Activated naive CD4-positive, alpha-beta T cell treated with anti-CD3 and anti-CD28 coated beads, Interleukin-2, amount 10 ng/mL, durations not matched to agents 7 days and 5 days (primary cell): Measurements from ENCODE around the gene DSCAM.

Source experiments
- CTCF ChIA-PET: fragments of 350-600 bp; sonication (Branson Sonifier 250); formaldehyde crosslinking; loops from one replicate; lab custom pipeline; 2021; ENCODE audit warnings: antibody characterized with exemption; lab: Charles Lee
- DNase-seq: peaks from one replicate; pipeline ENCODE4 v3.0.0-alpha.2; 2020
- H3K27ac Mint-ChIP-seq: one replicate; pipeline ENCODE4 v1.8.0; 2021; ENCODE audit warnings: mild to moderate bottlenecking, moderate library complexity, mixed read lengths
- H3K27me3 Mint-ChIP-seq: one replicate; pipeline ENCODE4 v1.8.0; 2021; ENCODE audit warnings: mild to moderate bottlenecking, mixed read lengths
- H3K36me3 Mint-ChIP-seq: one replicate; pipeline ENCODE4 v1.8.0; 2021; ENCODE audit warnings: mixed read lengths
- H3K4me1 Mint-ChIP-seq: one replicate; pipeline ENCODE4 v1.8.0; 2021; ENCODE audit warnings: mixed read lengths
- H3K4me3 Mint-ChIP-seq: one replicate; pipeline ENCODE4 v1.8.0; 2021; ENCODE audit warnings: mild to moderate bottlenecking, moderate library complexity, mixed read lengths
- H3K9me3 Mint-ChIP-seq: one replicate; pipeline ENCODE4 v1.8.0; 2021; ENCODE audit warnings: mixed read lengths

DSCAM gene

DNA sequence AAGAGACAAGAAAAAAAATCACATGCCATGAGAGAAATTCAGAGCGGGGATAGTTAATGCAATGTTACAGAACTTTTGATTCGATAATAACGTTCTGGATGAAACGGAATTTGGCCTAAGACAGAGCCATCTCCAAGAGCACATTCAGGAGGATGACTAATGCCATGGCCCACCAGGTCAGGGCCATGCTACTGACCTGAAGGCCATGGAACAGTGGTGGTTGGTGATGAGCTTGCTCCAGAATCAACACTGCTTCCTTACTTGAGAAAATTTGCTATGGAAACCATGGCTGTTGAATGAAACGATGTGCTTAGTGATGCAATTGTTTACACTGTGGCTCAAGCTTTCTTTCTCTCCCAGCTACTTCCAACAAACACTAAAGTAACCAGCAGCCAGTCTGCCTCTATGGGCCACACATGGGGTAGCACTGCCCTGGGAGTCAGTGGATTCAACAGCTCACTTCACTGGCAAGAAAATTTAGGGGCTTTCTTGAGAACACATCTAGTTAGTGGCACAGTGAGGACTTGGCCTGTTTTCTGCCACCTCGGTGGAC, 680.6 kb downstream of the DSCAM start:
- Mint-ChIP-seq H3K4me1 (no peaks in the 10 kb centered on the region), H3K27me3 (peaks cover 4% of the 10 kb centered on the region), H3K27ac (no peak overlapping the region), H3K36me3 (no peaks in the 10 kb centered on the region), H3K4me3 (no peak overlapping the region), H3K9me3 (peaks cover 16% of the 10 kb centered on the region)
- no peak for DNase-seq
- CTCF ChIA-PET = no interaction called here

DNA sequence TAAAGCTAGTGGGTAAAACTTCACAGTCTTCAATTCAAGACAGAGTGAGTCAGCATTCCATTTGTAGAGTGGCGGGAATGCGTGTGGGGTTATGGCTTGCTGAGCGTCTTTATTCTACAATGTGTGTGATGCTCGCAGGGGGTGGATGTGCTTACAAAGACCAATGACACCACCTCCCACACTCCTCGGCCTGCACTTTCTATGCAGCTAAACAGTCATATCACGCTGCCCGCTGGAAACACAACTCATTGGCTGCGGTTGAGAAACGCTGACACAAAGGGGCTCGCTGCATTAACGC, 681.2 kb downstream of the DSCAM start:
- DNase-seq = no peak
- Mint-ChIP-seq H3K36me3 (no peaks in the 10 kb centered on the region), H3K27me3 (peaks cover 4% of the 10 kb centered on the region), H3K9me3 (peaks cover 16% of the 10 kb centered on the region), H3K4me1 (no peaks in the 10 kb centered on the region), H3K4me3 (no peak overlapping the region), H3K27ac (no peak overlapping the region)
- CTCF ChIA-PET = no interaction called here

- DNase-seq = no peak
- CTCF ChIA-PET = no interaction called here
- Mint-ChIP-seq H3K36me3 (no peaks in the 10 kb centered on the region), H3K4me1 (no peaks in the 10 kb centered on the region), H3K27ac (no peak overlapping the region), H3K27me3 (peaks cover 4% of the 10 kb centered on the region), H3K4me3 (no peak overlapping the region), H3K9me3 (peaks cover 16% of the 10 kb centered on the region)
These were observed 681.8 kb downstream of the DSCAM start for GRCh38 chr21:40164905-40165772.

DNA sequence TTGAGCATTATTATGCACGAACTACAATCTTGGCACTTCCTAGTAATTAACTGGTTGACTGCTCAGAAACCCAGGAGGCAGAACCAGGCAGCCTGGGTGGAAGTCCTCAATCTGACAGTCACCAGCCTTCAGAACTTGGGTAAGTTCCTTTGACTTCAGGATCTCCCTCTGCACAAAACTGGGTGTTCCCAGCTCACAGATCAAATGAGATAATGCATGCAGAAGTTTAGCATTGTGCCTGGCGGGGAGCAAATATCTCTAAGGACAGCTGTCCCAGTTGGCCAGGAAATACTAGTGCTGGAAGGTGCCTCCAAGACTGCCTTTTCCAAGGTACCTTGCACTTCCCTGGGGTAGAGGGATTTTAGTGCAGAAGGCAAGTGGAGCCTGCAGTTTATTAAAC, 684.9 kb downstream of the DSCAM start:
- Mint-ChIP-seq H3K4me1 (no peaks in the 10 kb centered on the region), H3K4me3 (no peak overlapping the region), H3K36me3 (no peaks in the 10 kb centered on the region), H3K27ac (no peak overlapping the region), H3K9me3 (peaks cover 8% of the 10 kb centered on the region), H3K27me3 (peaks cover 4% of the 10 kb centered on the region)
- DNase-seq = no peak
- CTCF ChIA-PET = no interaction called here

DNA sequence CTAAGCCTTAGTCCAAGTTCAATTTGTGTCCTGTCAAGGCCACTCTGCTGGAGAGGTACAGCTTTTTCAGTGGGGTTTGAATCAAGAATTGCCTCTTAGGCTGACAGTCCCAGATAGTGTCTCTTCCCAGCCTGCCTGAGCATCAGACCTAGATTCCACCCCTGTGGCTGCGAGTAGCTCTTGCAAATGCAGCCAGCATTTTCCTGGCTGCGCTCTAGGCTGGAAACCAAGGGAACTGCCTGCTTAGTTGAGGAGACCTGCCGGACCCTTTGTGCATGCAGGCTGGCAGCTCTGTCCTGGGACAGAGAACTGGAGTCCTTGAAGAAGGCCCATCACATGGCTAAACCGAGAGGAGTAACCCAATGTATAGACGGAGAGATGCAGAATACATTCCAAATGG, 686.0 kb downstream of the DSCAM start:
- CTCF ChIA-PET = no interaction called here
- H3K9me3 Mint-ChIP-seq = peaks cover 15% of the 10 kb centered on the region
- no peaks in the 10 kb centered on the region for H3K4me1 Mint-ChIP-seq
- DNase-seq = no peak
- H3K27me3 Mint-ChIP-seq = peaks cover 4% of the 10 kb centered on the region
- no peak overlapping the region for H3K4me3 Mint-ChIP-seq
- H3K27ac Mint-ChIP-seq = no peak overlapping the region
- no peaks in the 10 kb centered on the region for H3K36me3 Mint-ChIP-seq

DNA sequence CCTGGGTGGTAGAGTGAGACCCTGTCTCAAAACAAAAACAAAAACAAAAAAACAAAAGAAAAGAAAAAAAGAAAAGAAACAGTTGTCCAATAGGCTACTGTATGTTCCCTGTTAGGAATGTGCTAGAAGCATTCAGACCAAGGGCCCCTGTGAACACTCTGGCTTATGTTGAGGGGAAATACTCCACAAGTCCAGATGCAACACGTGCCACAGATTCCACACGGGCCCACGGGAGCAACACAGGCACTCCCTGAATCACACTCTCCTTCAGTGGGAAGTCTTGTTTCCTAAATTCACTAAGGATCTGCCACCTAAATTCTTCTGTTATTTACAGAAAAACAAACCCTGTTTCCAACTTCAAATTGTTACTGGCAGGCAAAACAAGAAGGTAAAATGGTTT, 688.6 kb downstream of the DSCAM start:
- DNase-seq = no peak
- peaks cover 13% of the 10 kb centered on the region for H3K9me3 Mint-ChIP-seq
- no peaks in the 10 kb centered on the region for H3K4me1 Mint-ChIP-seq
- no peaks in the 10 kb centered on the region for H3K27me3 Mint-ChIP-seq
- H3K27ac Mint-ChIP-seq = no peak overlapping the region
- CTCF ChIA-PET = no interaction called here
- H3K36me3 Mint-ChIP-seq = no peaks in the 10 kb centered on the region
- no peak overlapping the region for H3K4me3 Mint-ChIP-seq

DNA sequence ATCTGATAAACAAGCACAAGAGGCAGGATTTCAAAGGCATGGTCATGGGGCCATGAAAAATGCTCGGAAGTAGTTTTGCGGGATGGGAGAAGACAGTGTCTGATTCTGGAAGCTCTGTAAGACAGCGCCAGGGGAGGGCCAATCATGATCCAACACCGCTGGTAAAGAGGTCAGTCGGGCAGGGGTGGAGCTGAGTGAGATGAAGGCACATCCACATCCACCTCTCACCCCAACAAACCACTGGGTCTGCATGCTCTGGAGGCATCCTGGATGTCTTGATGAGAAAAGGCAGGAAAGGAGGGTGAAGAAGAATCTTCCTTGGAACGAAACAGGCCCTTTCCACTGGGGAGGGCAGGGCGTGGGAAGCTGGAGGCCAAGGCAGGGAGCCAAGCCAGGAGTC, 691.4 kb downstream of the DSCAM start:
- CTCF ChIA-PET = no interaction called here
- H3K4me1 Mint-ChIP-seq = no peaks in the 10 kb centered on the region
- no peak overlapping the region for H3K4me3 Mint-ChIP-seq
- peaks cover 13% of the 10 kb centered on the region for H3K9me3 Mint-ChIP-seq
- H3K27me3 Mint-ChIP-seq = no peaks in the 10 kb centered on the region
- H3K36me3 Mint-ChIP-seq = no peaks in the 10 kb centered on the region
- DNase-seq = no peak
- no peak overlapping the region for H3K27ac Mint-ChIP-seq

DNA sequence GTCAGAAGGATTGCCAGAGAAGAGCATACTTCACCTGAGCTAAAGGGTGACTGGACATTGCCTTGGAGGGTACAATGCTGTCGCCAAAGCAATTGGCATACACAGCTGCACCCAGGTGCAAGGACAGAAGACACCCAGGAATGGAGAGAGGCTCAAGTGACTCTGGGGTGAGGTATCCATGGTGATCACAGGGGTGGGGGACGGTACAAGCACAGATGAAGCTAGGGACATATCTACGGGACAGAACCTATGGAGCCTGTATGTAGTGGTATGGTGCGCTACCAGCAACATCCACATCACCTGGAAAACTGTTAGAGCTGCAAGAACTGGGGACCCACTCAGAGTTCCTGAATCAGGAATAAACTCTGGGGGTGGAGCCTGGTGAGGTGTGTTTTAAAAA, 693.6 kb downstream of the DSCAM start:
- Mint-ChIP-seq H3K4me3 (no peak overlapping the region), H3K36me3 (no peaks in the 10 kb centered on the region), H3K9me3 (peaks cover 13% of the 10 kb centered on the region), H3K27me3 (no peaks in the 10 kb centered on the region), H3K27ac (no peak overlapping the region), H3K4me1 (no peaks in the 10 kb centered on the region)
- no peak for DNase-seq
- CTCF ChIA-PET = no interaction called here

DNA sequence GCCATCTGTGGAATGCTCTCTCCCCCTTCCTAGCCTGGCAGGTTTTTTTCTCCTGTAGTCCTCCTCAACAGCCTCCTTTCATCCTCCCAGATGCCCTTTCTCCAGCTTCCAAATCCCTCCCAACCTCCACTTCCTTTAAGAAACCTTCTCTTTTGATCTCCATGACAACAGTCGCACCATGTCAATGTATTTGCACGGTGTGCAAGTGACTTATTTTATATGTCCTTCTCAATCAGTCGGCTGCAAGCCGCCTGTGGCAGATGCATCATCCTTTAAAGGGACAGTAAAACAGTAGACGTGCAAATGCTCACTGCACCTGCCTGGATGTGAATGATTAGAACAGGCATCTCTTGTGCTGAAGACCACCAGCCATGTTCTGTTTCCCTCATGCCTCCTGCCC, 694.5 kb downstream of the DSCAM start:
- H3K4me3 Mint-ChIP-seq = no peak overlapping the region
- no peak for DNase-seq

DNA sequence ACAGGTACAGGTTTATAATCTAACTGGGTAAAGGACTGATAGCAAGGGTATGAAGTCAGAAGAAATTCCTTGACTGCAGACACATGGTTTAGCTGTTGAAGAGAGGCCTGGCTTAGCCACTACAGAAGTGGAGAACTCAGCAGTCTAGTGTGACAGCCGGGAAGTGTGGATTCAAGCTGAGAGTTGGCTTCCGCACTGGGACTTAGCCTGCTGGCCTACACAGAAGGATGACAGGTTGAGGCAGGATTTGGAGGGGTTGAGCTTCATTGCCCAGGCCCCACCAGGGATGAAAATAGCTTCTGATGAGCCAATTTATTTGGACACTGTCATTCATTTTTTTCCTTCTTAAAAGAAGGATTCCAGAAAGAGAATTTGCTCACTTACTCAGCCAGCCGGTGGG, 695.3 kb downstream of the DSCAM start:
- no peak overlapping the region for H3K4me3 Mint-ChIP-seq
- H3K27ac Mint-ChIP-seq = no peak overlapping the region

More for the DNA sequence above, 694.5 kb downstream of the DSCAM start:
- no peaks in the 10 kb centered on the region for H3K4me1 Mint-ChIP-seq
- no peaks in the 10 kb centered on the region for H3K36me3 Mint-ChIP-seq
- no peaks in the 10 kb centered on the region for H3K27me3 Mint-ChIP-seq
- H3K9me3 Mint-ChIP-seq = peaks cover 13% of the 10 kb centered on the region
- CTCF ChIA-PET = no interaction called here
- no peak overlapping the region for H3K27ac Mint-ChIP-seq

DNA sequence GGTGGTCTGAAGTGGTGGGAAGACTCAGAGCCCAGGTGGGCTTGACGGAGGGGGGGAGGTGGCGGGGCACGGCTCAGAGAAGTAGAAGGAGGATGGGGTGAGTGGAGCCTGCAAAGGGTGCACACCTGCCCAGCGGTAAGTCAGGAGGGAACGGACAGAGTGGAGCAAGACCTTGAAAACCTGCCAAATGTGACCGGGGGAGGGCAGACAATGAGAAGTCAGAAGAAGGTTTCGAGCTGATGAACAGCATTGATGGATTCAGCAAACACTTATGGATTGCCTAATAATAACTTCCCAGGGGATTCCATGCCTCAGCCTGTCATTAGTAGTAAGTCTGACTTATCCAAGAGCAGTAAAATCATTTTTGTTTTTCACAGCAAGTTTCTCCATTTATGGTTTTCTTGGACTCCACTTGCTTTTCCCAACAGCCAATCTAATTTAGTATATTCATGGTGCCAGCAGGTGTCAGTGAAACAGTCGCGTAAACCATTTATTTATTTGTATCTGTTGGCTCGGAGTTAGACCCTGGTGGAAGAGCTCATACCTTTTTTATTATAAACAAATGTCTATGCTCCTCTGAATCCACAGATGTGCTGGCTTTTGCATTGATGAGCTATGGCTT, 700.6 kb downstream of the DSCAM start:
- H3K9me3 Mint-ChIP-seq = no peaks in the 10 kb centered on the region
- CTCF ChIA-PET = no interaction called here
- no peaks in the 10 kb centered on the region for H3K36me3 Mint-ChIP-seq
- no peak for DNase-seq
- no peak overlapping the region for H3K27ac Mint-ChIP-seq
- no peaks in the 10 kb centered on the region for H3K4me1 Mint-ChIP-seq
- H3K4me3 Mint-ChIP-seq = no peak overlapping the region
- no peaks in the 10 kb centered on the region for H3K27me3 Mint-ChIP-seq

More for the DNA sequence above, 695.3 kb downstream of the DSCAM start:
- DNase-seq = no peak
- Mint-ChIP-seq H3K9me3 (peaks cover 11% of the 10 kb centered on the region), H3K36me3 (no peaks in the 10 kb centered on the region), H3K27me3 (no peaks in the 10 kb centered on the region), H3K4me1 (no peaks in the 10 kb centered on the region)
- CTCF ChIA-PET = no interaction called here

GRCh38 chr21:40143822-40144525, 703.0 kb downstream of the DSCAM start:
- DNase-seq = peak; percentile 50

DNA sequence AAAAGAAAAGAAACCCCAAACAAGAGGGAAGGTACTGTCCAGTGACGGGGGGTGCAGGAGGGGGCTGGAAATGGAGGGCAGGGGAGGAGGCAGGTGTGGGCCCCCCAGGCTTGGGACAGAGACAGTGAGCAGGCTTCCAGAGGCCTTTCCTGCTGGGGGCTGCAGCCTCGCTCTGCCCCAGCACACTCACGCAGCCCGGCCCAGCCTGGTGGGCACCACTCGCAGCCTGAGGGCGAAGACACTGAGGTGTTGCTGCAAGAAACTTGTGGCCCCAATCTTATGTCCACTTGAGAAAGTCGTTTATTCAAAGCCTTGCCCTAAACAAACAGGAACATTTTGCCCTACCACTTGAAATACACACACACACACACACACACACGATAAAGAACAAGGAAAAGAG, 705.3 kb downstream of the DSCAM start:
- no peak for DNase-seq
- Mint-ChIP-seq H3K27ac (no peak overlapping the region), H3K9me3 (no peaks in the 10 kb centered on the region), H3K4me3 (no peak overlapping the region), H3K27me3 (no peaks in the 10 kb centered on the region), H3K36me3 (no peaks in the 10 kb centered on the region), H3K4me1 (no peaks in the 10 kb centered on the region)
- CTCF ChIA-PET = no interaction called here

More at GRCh38 chr21:40143822-40144525, 703.0 kb downstream of the DSCAM start:
- Mint-ChIP-seq H3K36me3 (no peaks in the 10 kb centered on the region), H3K27me3 (no peaks in the 10 kb centered on the region), H3K27ac (no peak overlapping the region), H3K4me1 (no peaks in the 10 kb centered on the region), H3K9me3 (no peaks in the 10 kb centered on the region), H3K4me3 (no peak overlapping the region)
- CTCF ChIA-PET = interaction anchor here (0.6 to 1.8 kb wide), 4 partner anchors 12 to 242 kb away, joined by 3 to 5 read pairs (median 4); no protein-coding TSS in a partner anchor

DNA sequence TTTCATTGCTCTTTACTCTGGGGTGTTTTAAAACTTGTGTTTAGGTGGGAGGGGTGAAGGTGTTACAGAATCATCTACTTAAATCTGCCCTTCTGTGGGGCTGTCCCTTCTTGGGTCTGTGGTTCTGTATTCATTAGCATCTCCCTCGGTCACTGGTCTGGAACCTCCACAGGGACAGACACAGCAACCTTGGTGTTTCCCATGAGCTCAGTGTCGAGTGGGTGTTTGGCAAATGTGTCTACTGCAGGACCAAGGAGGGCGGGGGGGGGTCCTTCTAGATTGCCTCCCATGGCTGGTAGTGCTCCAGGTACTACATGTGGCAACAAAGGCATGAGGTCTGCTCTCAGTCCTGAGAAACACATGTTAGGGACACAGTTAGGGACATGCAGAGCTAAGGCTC, 706.3 kb downstream of the DSCAM start:
- H3K9me3 Mint-ChIP-seq = no peaks in the 10 kb centered on the region
- H3K36me3 Mint-ChIP-seq = no peaks in the 10 kb centered on the region
- no peaks in the 10 kb centered on the region for H3K4me1 Mint-ChIP-seq
- H3K27me3 Mint-ChIP-seq = no peaks in the 10 kb centered on the region
- no peak for DNase-seq
- no peak overlapping the region for H3K27ac Mint-ChIP-seq
- H3K4me3 Mint-ChIP-seq = no peak overlapping the region
- CTCF ChIA-PET = no interaction called here
